WTC11 (cell line): Measurements from ENCODE around the gene TUBGCP6. TPM values are rescaled to one million over a fixed set of nuclear protein-coding genes. Genes with fewer than 3 reads are reported as not detected.

ENCODE experiments used
- ATAC-seq: fragments of 200-7000 bp; cut with Tn5 transposase; 2 replicates; pipeline ENCODE4 v1.10.0; 2021; ENCODE audit warnings: mild to moderate bottlenecking, moderate library complexity
- CTCF ChIA-PET: fragments of 300-600 bp; sonication (Branson Sonifier 250); formaldehyde crosslinking; loops from one replicate; lab custom pipeline; 2021; ENCODE audit warnings: antibody characterized with exemption; lab: Charles Lee
- POLR2A ChIA-PET: fragments of 350-600 bp; sonication (Branson Sonifier 250); formaldehyde crosslinking; loops from one replicate; lab custom pipeline; 2021; ENCODE audit warnings: antibody characterized with exemption; lab: Charles Lee
- DNase-seq: peaks from one replicate; pipeline ENCODE4 v3.0.0; 2021; ENCODE audit warnings: low spot score
- H3K27ac Mint-ChIP-seq: 2 replicates; pipeline ENCODE4 v1.8.0; 2021; ENCODE audit warnings: mixed read lengths
- H3K27me3 Mint-ChIP-seq: 2 replicates; pipeline ENCODE4 v1.8.0; 2021; ENCODE audit warnings: low read depth, mild to moderate bottlenecking, moderate library complexity, mixed read lengths
- H3K36me3 Mint-ChIP-seq: 2 replicates; pipeline ENCODE4 v1.8.0; 2021; ENCODE audit warnings: mixed read lengths
- H3K4me1 Mint-ChIP-seq: 2 replicates; pipeline ENCODE4 v1.8.0; 2022; ENCODE audit warnings: mixed read lengths
- H3K4me3 Mint-ChIP-seq: 2 replicates; pipeline ENCODE4 v1.8.0; 2021; ENCODE audit warnings: mild to moderate bottlenecking, moderate library complexity, mixed read lengths
- H3K9me3 Mint-ChIP-seq: 2 replicates; pipeline ENCODE4 v1.8.0; 2021; ENCODE audit warnings: mixed read lengths
- AFF4 ChIP-seq: sonication (generic); formaldehyde crosslinking; IDR thresholded peaks from 2 replicates; pipeline ENCODE4 v1.8.1; 2023; ENCODE audit warnings: mild to moderate bottlenecking, missing genetic modification reagents, borderline replicate concordance
- ATF1 ChIP-seq: sonication (generic); formaldehyde crosslinking; IDR thresholded peaks from 2 replicates; pipeline ENCODE4 v1.8.1; 2023; ENCODE audit warnings: mild to moderate bottlenecking, moderate library complexity, missing genetic modification reagents
- CBFB ChIP-seq: sonication (generic); formaldehyde crosslinking; IDR thresholded peaks from 2 replicates; pipeline ENCODE4 v1.8.1; 2022; ENCODE audit warnings: mild to moderate bottlenecking, low read depth, missing genetic modification reagents
- E2F1 ChIP-seq: sonication (generic); formaldehyde crosslinking; IDR thresholded peaks from 2 replicates; pipeline ENCODE4 v1.8.0; 2022; ENCODE audit warnings: mild to moderate bottlenecking, missing genetic modification reagents
- ETV6 ChIP-seq: sonication (generic); formaldehyde crosslinking; IDR thresholded peaks from 2 replicates; pipeline ENCODE4 v1.8.1; 2022; ENCODE audit warnings: mild to moderate bottlenecking, missing genetic modification reagents
- GABPB1 ChIP-seq: sonication (generic); formaldehyde crosslinking; IDR thresholded peaks from 2 replicates; pipeline ENCODE4 v1.8.1; 2023; ENCODE audit warnings: mild to moderate bottlenecking, missing genetic modification reagents
- GRHL2 ChIP-seq: fragments of 250-450 bp; sonication (Bioruptor Pico); IDR thresholded peaks from 2 replicates; pipeline ENCODE4 v1.8.0; 2022; ENCODE audit warnings: mild to moderate bottlenecking, moderate library complexity; ENCODE audit not compliant: insufficient replicate concordance, severe bottlenecking
- GTF2I ChIP-seq: fragments of 250-450 bp; sonication (Bioruptor Pico); conservative IDR thresholded peaks from 2 replicates; pipeline ENCODE4 v1.4.0; 2021; ENCODE audit warnings: mild to moderate bottlenecking
- HMGA2 ChIP-seq: fragments of 250-450 bp; sonication (Bioruptor Pico); IDR thresholded peaks from 2 replicates; pipeline ENCODE4 v1.4.0; 2021; ENCODE audit warnings: mild to moderate bottlenecking, moderate library complexity
- JAZF1 ChIP-seq: fragments of 250-450 bp; sonication (Bioruptor Pico); IDR thresholded peaks from 2 replicates; pipeline ENCODE4 v1.9.0; 2021; ENCODE audit warnings: moderate library complexity, mild to moderate bottlenecking, inconsistent platforms
- MXD4 ChIP-seq: fragments of 250-450 bp; sonication (Bioruptor Pico); IDR thresholded peaks from 2 replicates; pipeline ENCODE4 v1.8.0; 2021; ENCODE audit warnings: mild to moderate bottlenecking, moderate library complexity, borderline replicate concordance
- NFE2L1 ChIP-seq: sonication (generic); formaldehyde crosslinking; IDR thresholded peaks from 2 replicates; pipeline ENCODE4 v1.8.1; 2023; ENCODE audit warnings: missing genetic modification reagents
- NR3C1 ChIP-seq: sonication (generic); formaldehyde crosslinking; conservative IDR thresholded peaks from 2 replicates; pipeline ENCODE4 v1.8.1; 2023; ENCODE audit warnings: low read depth, mild to moderate bottlenecking, missing genetic modification reagents
- OVOL2 ChIP-seq: fragments of 250-450 bp; sonication (Bioruptor Pico); IDR thresholded peaks from 2 replicates; pipeline ENCODE4 v1.9.0; 2021; ENCODE audit warnings: mild to moderate bottlenecking, borderline replicate concordance
- SMAD3 ChIP-seq: sonication (generic); formaldehyde crosslinking; IDR thresholded peaks from 2 replicates; pipeline ENCODE4 v1.8.0; 2022; ENCODE audit warnings: missing genetic modification reagents, mild to moderate bottlenecking, borderline replicate concordance
- SP1 ChIP-seq: sonication (generic); formaldehyde crosslinking; conservative IDR thresholded peaks from 2 replicates; pipeline ENCODE4 v1.8.1; 2022; ENCODE audit warnings: missing genetic modification reagents
- TP53 ChIP-seq: sonication (generic); formaldehyde crosslinking; IDR thresholded peaks from 2 replicates; pipeline ENCODE4 v1.8.1; 2023; ENCODE audit warnings: mild to moderate bottlenecking, missing genetic modification reagents
- ZNF232 ChIP-seq: sonication (generic); formaldehyde crosslinking; IDR thresholded peaks from 2 replicates; pipeline ENCODE4 v1.8.0; 2022; ENCODE audit warnings: mild to moderate bottlenecking, missing genetic modification reagents
- ZSCAN18 ChIP-seq: fragments of 250-450 bp; sonication (Bioruptor Pico); IDR thresholded peaks from 2 replicates; pipeline ENCODE4 v2.1.2; 2022; ENCODE audit warnings: mild to moderate bottlenecking, moderate library complexity
- total RNA-seq: library from RNA; stranded (reverse); gene quantifications from 3 replicates; pipeline ENCODE4 v1.2.3, GENCODE V29; 2021
- TF ChIP-seq, protein P1 (sequence below): sonication (generic); formaldehyde crosslinking; conservative IDR thresholded peaks from 2 replicates; pipeline ENCODE4 v1.8.1; 2023; ENCODE audit warnings: mild to moderate bottlenecking, low read depth, missing genetic modification reagents, moderate library complexity
- TF ChIP-seq, protein P2 (sequence below): fragments of 250-450 bp; sonication (Bioruptor Pico); IDR thresholded peaks from 2 replicates; pipeline ENCODE4 v1.9.0; 2021; ENCODE audit warnings: moderate library complexity, mild to moderate bottlenecking, inconsistent platforms, borderline replicate concordance

The TUBGCP6 gene
- total RNA-seq, 1 experiment from 2014 or later = 45.4 TPM

GRCh38 chr22:50192436-50193204, 52.2 kb downstream of the TUBGCP6 start:
- TF ChIP-seq E2F1 (CRISPR knock-in tag) = no peak
- no peak for TF ChIP-seq GTF2I
- TF ChIP-seq HMGA2 (CRISPR knock-in tag) = no peak
- TF ChIP-seq, protein P1, sequence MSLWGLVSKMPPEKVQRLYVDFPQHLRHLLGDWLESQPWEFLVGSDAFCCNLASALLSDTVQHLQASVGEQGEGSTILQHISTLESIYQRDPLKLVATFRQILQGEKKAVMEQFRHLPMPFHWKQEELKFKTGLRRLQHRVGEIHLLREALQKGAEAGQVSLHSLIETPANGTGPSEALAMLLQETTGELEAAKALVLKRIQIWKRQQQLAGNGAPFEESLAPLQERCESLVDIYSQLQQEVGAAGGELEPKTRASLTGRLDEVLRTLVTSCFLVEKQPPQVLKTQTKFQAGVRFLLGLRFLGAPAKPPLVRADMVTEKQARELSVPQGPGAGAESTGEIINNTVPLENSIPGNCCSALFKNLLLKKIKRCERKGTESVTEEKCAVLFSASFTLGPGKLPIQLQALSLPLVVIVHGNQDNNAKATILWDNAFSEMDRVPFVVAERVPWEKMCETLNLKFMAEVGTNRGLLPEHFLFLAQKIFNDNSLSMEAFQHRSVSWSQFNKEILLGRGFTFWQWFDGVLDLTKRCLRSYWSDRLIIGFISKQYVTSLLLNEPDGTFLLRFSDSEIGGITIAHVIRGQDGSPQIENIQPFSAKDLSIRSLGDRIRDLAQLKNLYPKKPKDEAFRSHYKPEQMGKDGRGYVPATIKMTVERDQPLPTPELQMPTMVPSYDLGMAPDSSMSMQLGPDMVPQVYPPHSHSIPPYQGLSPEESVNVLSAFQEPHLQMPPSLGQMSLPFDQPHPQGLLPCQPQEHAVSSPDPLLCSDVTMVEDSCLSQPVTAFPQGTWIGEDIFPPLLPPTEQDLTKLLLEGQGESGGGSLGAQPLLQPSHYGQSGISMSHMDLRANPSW = no peak
- TF ChIP-seq SMAD3 (CRISPR knock-in tag) = no peak
- no peaks in the 10 kb centered on the region; the same call in 1 of the 2 replicates for H3K36me3 Mint-ChIP-seq
- H3K27ac Mint-ChIP-seq = peak overlapping the region; percentile 60; the same call in 1 of the 2 replicates
- H3K4me3 Mint-ChIP-seq = no peak overlapping the region
- no peak for DNase-seq
- no peaks in the 10 kb centered on the region for H3K27me3 Mint-ChIP-seq
- POLR2A ChIA-PET = no interaction called here
- H3K4me1 Mint-ChIP-seq = peaks cover 13% of the 10 kb centered on the region
- no peaks in the 10 kb centered on the region for H3K9me3 Mint-ChIP-seq
- CTCF ChIA-PET = no interaction called here
- peak; percentile 17 for ATAC-seq

- no peak for ATAC-seq
- H3K27ac Mint-ChIP-seq = peak overlapping the region; percentile 30; the same call in 1 of the 2 replicates
These were observed 53.7 kb downstream of the TUBGCP6 start for GRCh38 chr22:50190941-50191741.

More at GRCh38 chr22:50190941-50191741, 53.7 kb downstream of the TUBGCP6 start:
- no peaks in the 10 kb centered on the region for H3K27me3 Mint-ChIP-seq
- no peak for TF ChIP-seq ZNF232 (CRISPR knock-in tag)
- TF ChIP-seq NR3C1 (CRISPR knock-in tag) = no peak
- no peak for TF ChIP-seq JAZF1 (CRISPR knock-in tag)
- no peak for TF ChIP-seq SP1 (CRISPR knock-in tag)
- no peak for TF ChIP-seq GRHL2
- no peak for TF ChIP-seq ZSCAN18 (CRISPR knock-in tag)
- no peak for TF ChIP-seq E2F1 (CRISPR knock-in tag)
- no peak for TF ChIP-seq NFE2L1 (CRISPR knock-in tag)
- TF ChIP-seq GABPB1 (CRISPR knock-in tag) = no peak
- TF ChIP-seq, protein P2, sequence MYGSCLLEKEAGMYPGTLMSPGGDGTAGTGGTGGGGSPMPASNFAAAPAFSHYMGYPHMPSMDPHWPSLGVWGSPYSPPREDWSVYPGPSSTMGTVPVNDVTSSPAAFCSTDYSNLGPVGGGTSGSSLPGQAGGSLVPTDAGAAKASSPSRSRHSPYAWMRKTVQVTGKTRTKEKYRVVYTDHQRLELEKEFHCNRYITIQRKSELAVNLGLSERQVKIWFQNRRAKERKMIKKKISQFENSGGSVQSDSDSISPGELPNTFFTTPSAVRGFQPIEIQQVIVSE = no peak
- no peak for TF ChIP-seq OVOL2
- TF ChIP-seq CBFB (CRISPR knock-in tag) = no peak
- TF ChIP-seq MXD4 = no peak
- no peak for TF ChIP-seq ETV6
- no peak for TF ChIP-seq ATF1 (CRISPR knock-in tag)
- no peak for TF ChIP-seq TP53 (CRISPR knock-in tag)
- no peak for TF ChIP-seq AFF4
- TF ChIP-seq, all 79 proteins: peak for 0
- no peak for DNase-seq
- Mint-ChIP-seq H3K9me3 (no peaks in the 10 kb centered on the region), H3K4me1 (peaks cover 16% of the 10 kb centered on the region), H3K36me3 (no peaks in the 10 kb centered on the region; the same call in 1 of the 2 replicates), H3K4me3 (peak overlapping the region; percentile 55)
- ChIA-PET POLR2A (no interaction called here), CTCF (interaction anchor here (1.1 to 2.3 kb wide), 8 partner anchors 10 to 49 kb away, joined by 3 to 14 read pairs (median 4); no protein-coding TSS in a partner anchor)
